Fibroblast of skin of scalp (primary cell): ENCODE measurements around the gene PM20D2. TPM values are rescaled to one million over a fixed set of nuclear protein-coding genes. Genes with fewer than 3 reads are reported as not detected.
A peak's percentile ranks its signal among the peaks of the same experiment; 100 is the strongest.
"Not testable (repeated sequence)": the region's sequence is repeated elsewhere in the genome, so short reads cannot be mapped to it uniquely, and the experiment has no call there.

ENCODE experiments used
- DNase-seq: peaks from one replicate; pipeline ENCODE4 v3.0.0-alpha.2; 2013
- polyA plus RNA-seq, 2 experiments: library from polyadenylated mRNA; unstranded; fragments of 120-200 nt; gene quantifications; one replicate each; pipeline ENCODE4 v1.2.1, GENCODE V29; 2013; ENCODE audit not compliant: insufficient read length in 2 of 2

The PM20D2 gene
- polyA plus RNA-seq (2013, experiment 1 of 2; ENCODE audit: insufficient read length), result 5.0 TPM
- 5.5 TPM for polyA plus RNA-seq (2013, experiment 2 of 2; ENCODE audit: insufficient read length)

GRCh38 chr6:89145956-89146717 is at the start of gene PM20D2:
Gene PM20D2 (plus strand): TSS chr6:89146055. CDS start chr6:89146145, 90 bp downstream.
- DNase-seq, result peak; percentile 40

- no peak for DNase-seq
Measured at GRCh38 chr6:89098461-89098860, 47.4 kb upstream of the PM20D2 start.

- DNase-seq, result peak; percentile 47
Measured at GRCh38 chr6:89100114-89100513, 45.7 kb upstream of the PM20D2 start.

DNA sequence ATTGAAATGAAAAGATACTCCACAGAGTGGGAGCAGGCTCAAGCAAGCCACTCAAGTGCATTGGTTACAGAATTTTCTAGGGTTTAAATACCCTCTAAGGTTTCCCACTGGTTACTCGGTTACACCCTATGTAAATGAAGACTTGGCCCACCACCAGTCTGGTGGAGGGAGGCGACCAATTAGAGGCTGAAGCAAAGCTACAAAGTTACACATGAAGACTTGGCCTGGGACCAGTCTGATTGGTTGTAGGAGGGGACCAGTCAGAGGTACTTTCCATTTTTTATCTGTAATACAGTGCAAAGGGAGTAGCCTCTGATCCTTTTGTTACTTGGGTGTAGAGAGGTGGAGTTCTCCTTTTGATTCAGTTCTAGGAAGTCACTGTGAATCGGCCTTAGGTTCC is 35.6 kb upstream of the PM20D2 start:
- no peak for DNase-seq

- DNase-seq, result no peak
Measured at GRCh38 chr6:89111933-89112332, 33.9 kb upstream of the PM20D2 start.

DNA sequence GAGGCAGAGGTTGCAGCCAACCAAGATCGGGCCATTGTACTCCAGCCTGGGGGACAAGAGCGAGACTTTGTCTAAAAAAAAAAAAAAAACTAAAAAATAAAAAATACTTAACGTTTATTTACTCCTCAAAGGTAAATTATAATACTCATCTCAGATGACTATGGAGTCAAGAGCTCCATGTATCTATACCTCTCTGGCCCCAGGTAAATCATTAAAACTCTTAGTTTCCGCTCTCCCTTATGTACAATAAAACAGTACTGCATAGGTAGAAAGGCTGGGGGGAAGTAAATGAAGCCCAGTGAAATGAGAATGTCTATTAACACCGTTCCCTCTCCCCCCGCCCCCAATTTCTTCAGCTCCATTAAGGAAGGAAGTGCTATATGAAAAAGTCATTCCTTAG is 29.2 kb upstream of the PM20D2 start:
- no peak for DNase-seq

GRCh38 chr6:89117211-89118108 is 28.4 kb upstream of the PM20D2 start, which contains the start of gene SRSF12:
Gene SRSF12 (minus strand): TSS chr6:89118071. CDS start chr6:89117887, 184 bp downstream.
- peak; percentile 51 for DNase-seq

GRCh38 chr6:89118931-89119330 is 26.9 kb upstream of the PM20D2 start:
- no peak for DNase-seq

- DNase-seq, result no peak
Measured at GRCh38 chr6:89120371-89120770, 25.5 kb upstream of the PM20D2 start.

- no peak for DNase-seq
Measured at GRCh38 chr6:89121934-89122333, 23.9 kb upstream of the PM20D2 start.

DNA sequence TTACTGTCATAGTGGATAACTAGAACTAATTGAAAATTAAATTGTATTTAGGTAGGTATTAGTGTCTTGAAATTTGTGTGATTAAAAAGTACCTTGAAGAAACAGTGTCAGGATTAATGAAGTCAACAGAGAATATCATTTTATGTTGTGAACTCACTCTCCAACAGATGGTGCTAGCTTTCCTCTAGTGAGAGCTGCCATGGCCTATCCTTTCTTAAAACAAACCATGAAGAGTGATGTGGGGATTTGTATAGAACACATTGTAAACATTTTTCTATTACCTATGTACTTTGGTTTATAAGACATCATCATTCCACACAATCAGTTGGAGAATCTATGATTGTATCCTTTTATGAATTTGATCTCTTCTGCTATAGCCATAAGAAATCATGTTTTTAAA is 23.2 kb upstream of the PM20D2 start:
- DNase-seq, result peak; percentile 47

- DNase-seq, result not testable (repeated sequence)
Measured at GRCh38 chr6:89128256-89128671, 17.6 kb upstream of the PM20D2 start.

DNA sequence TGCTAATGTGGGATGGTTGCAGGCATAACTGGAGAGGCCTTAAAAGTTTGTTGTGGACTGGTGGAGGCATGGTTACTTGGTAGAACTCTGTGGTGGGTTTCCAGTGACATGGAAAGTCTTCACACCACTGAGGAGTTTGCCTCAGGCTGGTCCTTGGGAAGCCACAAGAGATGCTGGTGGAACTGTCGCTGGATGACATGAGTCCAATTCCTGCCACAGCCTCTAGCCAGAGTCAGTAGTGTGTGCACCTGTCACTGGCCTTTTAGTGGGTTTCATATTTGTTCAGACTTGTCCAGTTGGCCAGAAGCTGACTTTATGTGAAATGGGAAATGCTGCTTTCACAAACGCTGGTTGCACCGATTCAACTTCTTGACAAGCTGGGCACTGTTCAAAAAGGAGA is 14.3 kb upstream of the PM20D2 start:
- no peak for DNase-seq

- DNase-seq, result no peak
Measured at GRCh38 chr6:89132057-89132456, 13.8 kb upstream of the PM20D2 start.

- no peak for DNase-seq
Measured at GRCh38 chr6:89133981-89134380, 11.9 kb upstream of the PM20D2 start.

DNA sequence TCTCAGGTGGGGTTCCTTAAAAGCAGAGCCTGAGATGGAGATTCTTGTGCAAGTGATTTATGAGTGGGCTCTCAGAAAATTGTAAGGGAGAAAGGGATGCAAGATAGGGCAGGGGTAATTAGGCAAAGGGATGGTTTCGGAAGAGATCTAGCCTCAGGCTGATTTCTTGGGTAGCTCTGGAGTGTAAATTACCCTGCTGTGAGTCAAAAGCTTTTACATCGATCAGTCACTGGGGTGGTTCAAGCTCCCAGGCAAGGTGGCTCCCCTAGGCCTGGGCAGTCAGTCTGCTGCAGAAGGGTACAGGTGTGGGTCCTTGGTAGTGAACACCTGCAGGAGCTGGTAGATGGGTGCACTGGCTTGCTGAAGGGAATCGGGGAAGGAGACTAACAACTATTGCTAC is 11.1 kb upstream of the PM20D2 start:
- no peak for DNase-seq

DNA sequence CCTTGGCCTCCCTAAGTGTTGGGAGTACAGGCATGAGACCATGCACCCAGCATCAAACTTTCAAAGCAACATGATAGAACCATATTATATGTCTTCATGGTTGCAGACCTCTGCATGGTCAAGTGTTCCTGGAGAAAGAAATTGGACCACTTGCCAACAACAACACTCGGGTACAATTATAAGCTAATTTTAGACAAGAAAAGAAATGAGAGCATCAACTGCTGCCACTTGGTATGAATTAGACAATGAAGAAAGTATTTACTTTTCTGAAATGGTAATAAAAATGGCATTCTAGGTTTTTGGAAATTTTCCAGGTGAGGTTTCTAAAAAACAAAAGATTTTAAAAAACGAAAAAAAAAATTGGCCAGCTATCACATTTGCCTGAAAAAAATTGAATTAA is 7.7 kb upstream of the PM20D2 start:
- DNase-seq, result no peak

GRCh38 chr6:89139509-89140346 is 6.1 kb upstream of the PM20D2 start:
- peak; percentile 37 for DNase-seq

DNA sequence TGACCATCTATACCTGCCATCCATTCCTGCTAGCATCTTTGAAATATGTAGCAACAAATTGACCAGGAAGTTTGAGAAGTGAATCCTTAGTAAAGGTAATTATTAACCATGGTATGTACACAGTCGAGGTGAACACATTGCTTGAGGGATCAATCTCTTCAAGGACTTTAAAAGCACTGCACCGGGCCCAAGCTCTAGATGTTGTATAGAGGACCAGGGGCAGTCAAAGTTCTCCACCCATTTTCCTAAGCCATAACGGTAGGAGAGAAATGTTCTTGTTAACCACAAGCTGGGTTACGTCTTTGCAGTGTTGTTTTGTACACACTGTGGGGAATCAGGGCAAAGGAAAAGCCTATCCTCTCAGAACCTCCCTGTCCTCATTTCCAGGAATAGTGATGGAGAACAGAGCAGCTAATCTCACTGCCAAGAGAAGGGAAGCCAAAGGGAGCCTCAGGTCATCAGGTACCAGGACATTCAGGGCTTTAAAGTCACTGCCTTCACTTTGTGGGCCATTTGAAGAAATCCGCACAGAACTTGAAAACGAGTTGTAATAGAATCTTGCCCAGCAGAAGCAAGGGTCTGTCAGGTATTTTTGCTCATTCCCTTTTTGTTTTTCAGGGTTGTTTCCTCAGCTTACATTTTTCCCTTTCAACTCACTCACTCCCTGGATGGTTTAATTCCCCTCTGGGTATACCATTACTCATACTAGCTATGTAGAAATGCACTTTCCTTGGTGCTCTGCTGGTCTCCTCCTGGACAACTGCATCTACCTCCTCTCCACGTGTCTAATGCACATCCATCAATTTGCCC is 5.3 kb upstream of the PM20D2 start:
- peak; percentile 59 for DNase-seq

GRCh38 chr6:89144354-89144906 is 1.4 kb upstream of the PM20D2 start:
- peak; percentile 64 for DNase-seq
